UCSD-AML1 (cell line): Measurements from ENCODE around the gene RRP12.

Experiments
- DNase-seq: peaks from one replicate; lab custom pipeline; 2025; ENCODE audit not compliant: unreplicated experiment; lab: John Stamatoyannopoulos, UW

Gene RRP12

DNA sequence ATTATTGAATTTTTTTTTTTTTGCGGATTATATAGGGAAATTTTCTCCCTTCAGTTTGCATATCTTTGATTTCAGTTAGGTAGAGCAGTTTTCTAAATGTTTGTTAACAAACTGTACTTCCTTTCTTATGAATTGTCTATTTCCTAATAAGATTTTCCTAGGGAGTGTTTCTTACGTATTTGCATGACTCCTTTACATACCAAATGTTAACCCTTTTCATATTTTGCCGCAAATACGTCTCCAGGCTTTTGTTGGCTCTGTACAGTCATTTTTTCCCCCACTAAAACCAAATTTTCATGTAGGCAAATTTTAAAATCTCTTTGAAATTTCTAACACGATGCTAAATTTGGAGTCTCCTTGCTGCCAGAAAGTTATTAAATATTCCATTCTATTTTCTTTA lies 64.7 kb downstream of the RRP12 start:
- no peak for DNase-seq

DNA sequence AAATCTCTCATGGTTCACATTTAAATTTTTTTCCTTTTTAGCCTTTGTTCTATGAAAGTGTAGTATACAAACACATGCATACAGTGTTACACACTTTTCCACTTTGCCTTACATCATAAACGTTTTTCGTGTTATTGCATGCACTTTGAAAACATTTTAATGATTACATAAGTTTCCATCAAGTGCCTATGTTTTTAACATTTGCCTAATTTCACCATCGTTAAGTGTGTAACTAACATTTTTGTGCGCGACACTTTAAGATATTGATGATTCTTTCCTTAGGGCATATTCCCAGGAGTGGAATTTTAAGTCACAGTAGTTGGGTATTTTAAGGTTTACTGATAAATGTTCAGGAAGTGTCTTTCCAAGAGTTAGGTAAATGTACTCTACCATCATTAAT lies 65.1 kb downstream of the RRP12 start:
- DNase-seq = no peak

DNA sequence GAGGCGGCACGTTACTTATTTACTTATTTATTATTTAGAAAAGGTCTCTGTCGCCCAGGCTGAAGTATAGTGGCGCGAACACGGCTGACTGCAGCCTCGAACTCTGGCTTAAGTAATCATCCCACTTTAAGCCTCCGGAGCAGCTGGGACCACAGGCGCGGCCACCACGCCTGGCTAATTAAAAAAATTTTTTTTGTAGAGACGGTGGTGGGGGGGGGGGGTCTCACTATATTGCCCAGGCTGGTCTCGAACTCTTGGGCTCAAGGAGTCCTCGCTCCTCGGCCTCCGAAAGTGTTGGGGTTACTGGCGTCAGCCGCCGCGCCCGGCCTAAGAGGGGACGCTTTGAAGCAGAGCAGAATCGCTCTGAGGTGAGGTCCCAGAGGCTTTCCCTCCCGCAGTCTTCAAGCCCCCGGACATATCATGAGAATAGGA lies 65.9 kb downstream of the RRP12 start:
- no peak for DNase-seq

GRCh38 chr10:97334370-97335175 lies 66.6 kb downstream of the RRP12 start, which contains the start of gene FRAT2:
Gene FRAT2, minus strand, starts transcription at chr10:97334729. Its CDS starts 157 bp downstream, at chr10:97334572.
- peak; percentile 92 for DNase-seq

GRCh38 chr10:97333601-97334369 lies 67.4 kb downstream of the RRP12 start:
- DNase-seq = peak; percentile 61

GRCh38 chr10:97333351-97333600 lies 67.9 kb downstream of the RRP12 start:
- DNase-seq = no peak

DNA sequence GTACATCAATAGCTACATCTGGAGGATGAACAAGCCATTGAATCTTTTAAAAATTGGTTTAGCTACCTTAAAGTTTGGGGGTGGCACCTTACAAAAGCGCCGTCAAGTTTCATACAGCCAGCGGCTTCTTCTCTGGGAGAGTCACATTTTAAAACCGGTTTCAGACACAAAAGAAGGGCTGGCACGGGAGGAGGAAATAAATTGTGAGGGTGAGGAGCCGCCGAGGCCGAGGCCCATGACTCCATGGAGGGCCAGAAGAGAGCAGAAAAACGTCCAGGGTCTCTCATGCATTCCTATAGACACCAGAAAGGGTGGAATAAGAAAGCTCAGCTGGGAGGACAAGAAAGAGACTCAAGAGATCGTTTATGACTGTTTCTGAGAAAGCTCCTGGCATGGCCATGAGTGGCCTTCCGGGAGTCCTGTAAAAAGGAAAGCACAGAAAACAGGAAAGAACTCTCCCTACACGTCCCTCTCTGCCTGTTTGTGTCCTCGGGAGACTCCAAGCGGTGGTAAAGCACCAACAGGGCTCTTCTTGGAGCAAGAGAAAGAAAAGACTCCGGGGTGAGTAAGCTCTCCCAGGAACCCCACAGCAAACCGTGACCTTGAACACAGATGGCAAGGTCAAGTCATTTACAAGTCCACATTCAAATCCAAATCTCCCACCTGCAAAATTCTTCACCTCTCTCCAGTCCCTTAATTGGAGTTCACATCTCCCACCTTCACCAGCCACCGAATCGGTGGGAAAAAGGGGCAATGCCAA lies 68.4 kb downstream of the RRP12 start:
- DNase-seq = peak; percentile 32

DNA sequence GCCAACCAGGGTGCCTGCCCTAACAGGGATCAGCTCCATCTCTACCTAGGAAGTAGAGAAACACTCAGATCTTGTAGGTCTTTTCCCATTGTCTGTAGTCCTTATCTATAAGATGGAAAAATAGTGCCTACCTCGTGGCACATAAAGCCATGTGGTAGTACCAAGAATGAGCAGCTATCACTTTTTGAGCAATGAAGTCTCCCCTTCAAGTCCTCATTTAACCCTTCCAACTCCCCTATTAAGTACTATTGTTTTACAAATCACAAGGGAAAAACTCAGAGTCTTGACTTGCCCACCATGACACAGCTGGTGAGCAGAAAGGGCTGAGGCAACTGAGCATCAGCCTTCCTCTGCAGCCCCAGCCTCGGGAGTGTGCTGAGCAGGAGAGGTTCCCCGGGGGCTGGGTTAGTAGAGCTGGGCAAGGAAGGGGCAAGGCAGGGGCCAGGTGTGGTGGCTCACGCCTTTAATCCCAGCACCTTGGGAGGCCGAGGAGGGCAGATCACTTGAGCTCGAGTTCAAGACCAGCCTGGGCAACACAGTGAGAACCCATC lies 69.9 kb downstream of the RRP12 start:
- no peak for DNase-seq

- DNase-seq = no peak
Measured at GRCh38 chr10:97329766-97330165, 71.4 kb downstream of the RRP12 start.

DNA sequence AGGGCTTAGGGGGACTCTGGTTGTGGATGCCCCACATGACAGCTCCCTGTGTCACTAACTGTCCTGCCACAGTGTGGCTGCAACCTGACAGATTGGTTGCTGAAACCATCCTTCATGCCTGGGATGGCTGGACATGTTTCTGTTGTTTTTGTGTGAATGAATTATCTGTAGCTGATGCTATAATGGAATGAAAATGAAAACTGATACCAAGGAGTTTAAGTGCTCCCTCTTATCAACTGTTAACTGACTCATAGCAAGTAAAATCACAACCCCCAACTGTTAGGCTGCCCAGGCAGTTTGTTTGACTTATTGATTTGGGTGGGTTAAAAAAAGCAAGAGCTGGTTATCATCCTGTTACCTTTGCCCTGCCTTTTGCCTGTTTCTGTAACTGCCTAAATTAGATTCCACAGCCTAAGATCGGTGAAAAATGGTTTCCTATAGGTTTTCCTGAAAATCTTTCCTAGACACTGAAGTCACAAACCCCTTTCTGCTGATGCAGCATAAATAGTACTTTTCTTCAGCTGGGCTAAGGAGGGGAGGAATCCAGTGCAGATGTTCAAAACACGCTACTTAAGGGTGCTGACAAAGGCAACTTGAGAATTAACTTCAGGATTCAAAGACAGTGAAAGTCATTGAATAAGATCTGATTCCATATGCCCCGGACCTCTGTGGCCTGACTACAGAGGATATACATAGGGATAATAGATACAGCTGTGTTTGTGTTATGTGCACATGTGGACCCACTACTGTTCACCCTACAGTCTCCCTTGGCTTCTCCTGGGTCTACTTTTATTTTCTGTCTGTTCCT lies 72.3 kb downstream of the RRP12 start:
- DNase-seq = no peak

DNA sequence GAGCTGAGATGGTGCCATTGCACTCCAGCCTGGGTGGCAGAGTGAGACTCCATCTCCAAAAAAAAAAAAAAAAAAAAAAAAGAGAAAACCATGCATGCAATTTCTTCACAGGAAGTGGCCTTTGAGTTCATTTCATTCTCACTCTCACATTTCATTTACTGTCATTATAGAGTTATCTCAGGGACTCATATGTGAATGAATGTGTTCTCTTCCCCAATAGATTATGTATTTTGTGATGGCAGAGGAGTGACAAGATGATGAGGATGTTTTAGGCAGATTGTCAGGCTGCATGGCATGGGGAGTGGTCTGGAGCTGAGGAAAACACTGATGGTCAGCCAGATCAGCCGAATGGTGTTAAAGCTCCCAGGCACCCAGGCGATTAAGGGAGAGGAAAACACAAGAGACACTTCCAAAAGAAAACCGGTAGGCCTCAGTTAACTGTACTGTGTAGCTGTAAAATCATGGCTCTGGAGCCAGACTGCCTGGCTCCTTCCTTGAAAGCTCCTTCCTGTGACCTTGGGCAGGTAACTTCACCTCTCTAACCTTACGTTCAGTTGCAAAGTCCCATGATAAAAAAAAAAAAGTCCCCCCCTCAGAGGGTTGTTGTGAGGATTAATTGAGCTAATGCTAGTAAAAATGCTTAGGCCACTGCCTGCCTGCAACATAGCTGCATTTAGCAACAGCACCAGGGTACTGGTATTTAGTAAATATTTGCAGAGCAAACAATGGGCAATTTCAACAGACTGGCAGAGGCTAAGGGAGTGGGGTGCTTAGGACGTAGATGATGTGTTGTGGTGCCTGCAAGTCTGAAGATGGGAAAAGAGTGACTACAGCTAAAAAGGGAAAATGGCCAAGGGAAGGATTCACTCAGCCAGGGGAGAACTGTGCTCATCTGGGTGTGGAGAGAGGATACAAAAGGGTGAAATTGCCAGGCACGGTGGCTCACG lies 73.5 kb downstream of the RRP12 start:
- no peak for DNase-seq

- DNase-seq = no peak
Measured at GRCh38 chr10:97325754-97326153, 75.4 kb downstream of the RRP12 start.

- no peak for DNase-seq
Measured at GRCh38 chr10:97323501-97323900, 77.6 kb downstream of the RRP12 start.

DNA sequence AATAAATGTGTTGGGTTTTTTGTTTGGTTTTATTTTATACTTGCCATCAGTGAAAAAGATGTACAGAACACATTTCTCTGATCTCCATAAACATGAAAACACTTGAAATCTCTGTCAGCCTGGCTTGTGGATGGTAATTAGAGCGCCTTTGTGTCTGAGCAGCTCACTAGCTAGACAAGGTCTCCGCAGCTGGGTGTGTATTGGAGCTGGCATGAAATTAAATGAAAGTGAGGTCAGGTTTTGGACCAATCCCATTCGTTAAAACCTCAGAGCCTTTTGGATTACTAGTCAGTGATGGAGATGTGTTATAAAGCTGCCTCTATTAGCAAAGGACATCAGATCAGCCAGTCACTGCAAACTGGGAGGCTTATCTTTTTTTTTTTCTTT lies 79.3 kb downstream of the RRP12 start:
- no peak for DNase-seq

GRCh38 chr10:97321032-97321803 lies 79.9 kb downstream of the RRP12 start:
- peak; percentile 73 for DNase-seq

DNA sequence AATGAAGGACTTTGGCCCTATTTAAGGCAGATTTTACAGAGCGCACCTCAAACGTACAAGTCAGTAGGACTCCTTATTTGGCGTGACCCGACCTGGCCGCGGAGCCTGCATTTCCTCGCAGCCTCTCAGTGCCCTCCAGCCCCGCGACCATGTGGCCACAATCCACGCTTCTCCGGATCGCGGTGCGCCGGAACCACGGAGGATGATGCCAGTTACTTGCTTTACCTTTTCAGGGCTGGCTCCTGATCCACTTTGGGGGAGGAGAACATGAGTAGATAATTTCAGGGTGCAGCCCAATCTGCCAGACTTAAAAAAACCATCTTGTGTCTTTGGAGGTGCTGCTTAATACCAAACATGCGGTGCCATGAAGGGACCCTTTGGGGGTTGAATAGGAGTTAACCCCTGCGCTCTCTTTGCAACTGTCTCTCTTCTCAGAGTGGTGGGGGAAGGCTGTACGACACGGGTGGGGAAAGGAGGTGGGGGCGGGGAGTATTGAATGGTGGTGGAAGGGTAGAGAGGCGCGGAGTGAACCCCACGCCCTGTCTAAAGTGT lies 80.6 kb downstream of the RRP12 start:
- peak; percentile 70 for DNase-seq

- DNase-seq = peak; percentile 84
Measured at GRCh38 chr10:97319671-97320479, 81.3 kb downstream of the RRP12 start.
